Left renal cortex interstitium (tissue), 4 donors: ENCODE results near the gene LIN37. TPM values are rescaled to one million over a fixed set of nuclear protein-coding genes. Genes with fewer than 3 reads are reported as not detected.
A peak's percentile ranks its signal among the peaks of the same experiment; 100 is the strongest.
"Not testable (repeated sequence)": the region's sequence is repeated elsewhere in the genome, so short reads cannot be mapped to it uniquely, and the experiment has no call there.

Source experiments
- DNase-seq, 4 donors: peaks; one replicate each; pipeline ENCODE4 v3.0.0-alpha.2; 2013; ENCODE audit warnings: low read depth in 4 of 4, low spot score in 2 of 4, missing footprints in 1 of 4
- polyA plus RNA-seq, 4 donors: library from polyadenylated mRNA; unstranded; fragments of 120-200 nt; gene quantifications; one replicate each; pipeline ENCODE4 v1.2.1, GENCODE V29; 2013; ENCODE audit not compliant: insufficient read length in 4 of 4

Gene LIN37
- polyA plus RNA-seq, 4 donors, result 11.5 to 13.0 (median 12.4) TPM

GRCh38 chr19:35768082-35768421 lies 19.7 kb downstream of the LIN37 start:
- DNase-seq, result no peak

GRCh38 chr19:35772362-35772761 lies 24.0 kb downstream of the LIN37 start:
- DNase-seq, result not testable (repeated sequence)

- DNase-seq, result no peak
Measured at GRCh38 chr19:35773020-35773806, 24.8 kb downstream of the LIN37 start.

GRCh38 chr19:35774274-35775045 lies 26.1 kb downstream of the LIN37 start:
- no peak for DNase-seq

GRCh38 chr19:35775046-35775297 lies 26.6 kb downstream of the LIN37 start:
- no peak for DNase-seq

- peak; percentile 83 to 98 (median 96) for DNase-seq
Measured at GRCh38 chr19:35775298-35776101, 27.1 kb downstream of the LIN37 start, which contains the start of gene ARHGAP33. Gene ARHGAP33, plus strand, starts transcription at chr19:35775564. Its CDS starts 95 bp downstream, at chr19:35775659.

- no peak for DNase-seq
Measured at GRCh38 chr19:35776102-35776788, 27.9 kb downstream of the LIN37 start.

GRCh38 chr19:35777086-35777841 lies 28.9 kb downstream of the LIN37 start:
- no peak for DNase-seq

- no peak for DNase-seq
Measured at GRCh38 chr19:35777961-35778360, 29.6 kb downstream of the LIN37 start.

GRCh38 chr19:35779033-35779432 lies 30.7 kb downstream of the LIN37 start:
- no peak for DNase-seq

GRCh38 chr19:35780058-35780457 lies 31.7 kb downstream of the LIN37 start:
- no peak for DNase-seq

- DNase-seq, result no peak
Measured at GRCh38 chr19:35780717-35781116, 32.3 kb downstream of the LIN37 start.

- no peak for DNase-seq
Measured at GRCh38 chr19:35781650-35782049, 33.3 kb downstream of the LIN37 start.

GRCh38 chr19:35782589-35782988 lies 34.2 kb downstream of the LIN37 start:
- no peak for DNase-seq

GRCh38 chr19:35783469-35784434 lies 35.4 kb downstream of the LIN37 start:
- no peak for DNase-seq

GRCh38 chr19:35784503-35785338 lies 36.3 kb downstream of the LIN37 start:
- DNase-seq, result no peak

GRCh38 chr19:35785339-35785627 lies 36.9 kb downstream of the LIN37 start:
- no peak for DNase-seq
